AG04449 (cell line): ENCODE measurements around the gene COL9A3.

Experiments used
- CTCF ChIA-PET: fragments of 350-600 bp; formaldehyde crosslinking; extraction: SDS; loops from one replicate; lab custom pipeline; 2021; ENCODE audit warnings: antibody characterized with exemption; lab: Yijun Ruan, JAX
- POLR2A ChIA-PET: fragments of 400-600, 350-600 bp; formaldehyde crosslinking; extraction: SDS; loops from one replicate; lab custom pipeline; 2020; ENCODE audit warnings: antibody characterized with exemption, inconsistent platforms; lab: Yijun Ruan, JAX
- DNase-seq: peaks from one replicate; pipeline ENCODE4 v3.0.0-alpha.2; 2010; ENCODE audit warnings: low read depth, low spot score
- H3K4me3 ChIP-seq: 2 replicates; pipeline ENCODE4 v1.5.1; 2011; ENCODE audit warnings: low read depth, mild to moderate bottlenecking, control low read depth, low read length
- CTCF ChIP-seq: IDR thresholded peaks from one replicate; pipeline ENCODE4 v1.5.1; 2011; ENCODE audit warnings: mild to moderate bottlenecking, moderate library complexity, low read length, control low read depth, inconsistent platforms; ENCODE audit not compliant: insufficient read depth; ENCODE audit errors: missing control alignments

The COL9A3 gene

GRCh38 chr20:62773845-62774714, 42.8 kb upstream of the COL9A3 start:
- no peak overlapping the region for H3K4me3 ChIP-seq
- no peak for TF ChIP-seq CTCF
- CTCF ChIA-PET: interaction anchor here (1.0 to 2.0 kb wide), 2 partner anchors 9 to 18 kb away, joined by 3 to 7 read pairs; no protein-coding TSS in a partner anchor
- POLR2A ChIA-PET: no interaction called here
- no peak for DNase-seq

GRCh38 chr20:62774762-62775161, 42.1 kb upstream of the COL9A3 start:
- no peak for DNase-seq
- CTCF ChIA-PET: interaction anchor here (1.0 to 2.0 kb wide), 2 partner anchors 9 to 17 kb away, joined by 3 to 7 read pairs; no protein-coding TSS in a partner anchor
- no peak for TF ChIP-seq CTCF
- POLR2A ChIA-PET: no interaction called here
- no peak overlapping the region for H3K4me3 ChIP-seq

DNA sequence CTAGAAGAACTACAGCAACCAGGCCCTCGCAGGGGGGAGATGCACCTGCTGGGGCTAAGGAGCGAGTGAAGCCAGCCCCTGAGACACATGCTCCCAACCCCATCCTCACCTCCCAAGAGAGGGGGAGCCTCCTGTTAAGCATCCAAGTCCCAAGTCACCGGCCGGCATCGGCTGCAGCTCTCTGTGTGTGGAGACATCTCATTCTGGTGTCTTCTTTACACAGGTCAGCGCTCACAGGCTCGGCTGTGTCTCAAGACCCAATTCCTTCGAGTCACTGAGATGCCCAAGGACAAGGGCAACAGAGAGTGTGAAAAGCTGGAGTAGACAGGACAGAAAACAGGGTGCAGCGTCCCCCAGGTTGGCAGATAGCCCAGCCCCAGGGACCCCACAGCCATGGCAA, 41.6 kb upstream of the COL9A3 start:
- no peak overlapping the region for H3K4me3 ChIP-seq
- TF ChIP-seq CTCF: no peak
- DNase-seq: no peak
- CTCF ChIA-PET: interaction anchor here (1.0 to 2.0 kb wide), 2 partner anchors 10 to 17 kb away, joined by 3 to 7 read pairs; no protein-coding TSS in a partner anchor
- POLR2A ChIA-PET: no interaction called here

DNA sequence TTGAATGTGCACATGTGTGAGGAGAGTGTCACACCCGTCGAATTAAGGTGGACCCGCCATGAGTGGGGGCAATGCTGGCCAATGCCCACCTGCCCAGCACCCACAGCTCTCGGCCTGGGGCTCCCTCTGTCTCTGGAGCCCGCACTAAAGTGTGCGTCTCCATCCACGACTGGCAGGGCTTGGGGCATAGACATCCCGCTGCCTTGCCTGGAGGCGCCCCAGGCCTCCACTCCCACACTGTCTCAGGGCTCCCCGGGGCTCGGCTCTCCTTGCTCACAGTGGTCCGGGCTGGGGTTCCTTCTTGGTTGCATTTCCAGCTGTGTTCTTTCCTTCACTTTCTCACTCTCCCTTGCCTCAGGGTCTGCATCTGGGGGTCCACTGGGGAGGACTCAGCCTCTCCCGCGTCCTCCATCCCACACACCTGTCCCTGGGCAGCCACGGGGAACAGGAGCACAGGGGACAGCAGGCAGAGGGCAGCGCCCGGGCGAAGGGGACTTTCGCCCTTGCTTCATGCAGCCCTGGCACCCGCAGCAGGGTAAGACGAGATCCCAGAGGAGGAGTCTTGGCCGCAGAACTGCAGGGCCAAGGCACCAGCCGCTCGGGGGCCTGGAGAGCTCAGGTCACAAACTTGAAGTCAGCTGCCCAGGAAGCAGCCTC, 40.7 kb upstream of the COL9A3 start:
- no peak overlapping the region for H3K4me3 ChIP-seq
- no peak for DNase-seq
- TF ChIP-seq CTCF: no peak
- POLR2A ChIA-PET: no interaction called here
- CTCF ChIA-PET: interaction anchor here (1.0 to 2.0 kb wide), 2 partner anchors 13 to 16 kb away, joined by 3 to 7 read pairs; no protein-coding TSS in a partner anchor

DNA sequence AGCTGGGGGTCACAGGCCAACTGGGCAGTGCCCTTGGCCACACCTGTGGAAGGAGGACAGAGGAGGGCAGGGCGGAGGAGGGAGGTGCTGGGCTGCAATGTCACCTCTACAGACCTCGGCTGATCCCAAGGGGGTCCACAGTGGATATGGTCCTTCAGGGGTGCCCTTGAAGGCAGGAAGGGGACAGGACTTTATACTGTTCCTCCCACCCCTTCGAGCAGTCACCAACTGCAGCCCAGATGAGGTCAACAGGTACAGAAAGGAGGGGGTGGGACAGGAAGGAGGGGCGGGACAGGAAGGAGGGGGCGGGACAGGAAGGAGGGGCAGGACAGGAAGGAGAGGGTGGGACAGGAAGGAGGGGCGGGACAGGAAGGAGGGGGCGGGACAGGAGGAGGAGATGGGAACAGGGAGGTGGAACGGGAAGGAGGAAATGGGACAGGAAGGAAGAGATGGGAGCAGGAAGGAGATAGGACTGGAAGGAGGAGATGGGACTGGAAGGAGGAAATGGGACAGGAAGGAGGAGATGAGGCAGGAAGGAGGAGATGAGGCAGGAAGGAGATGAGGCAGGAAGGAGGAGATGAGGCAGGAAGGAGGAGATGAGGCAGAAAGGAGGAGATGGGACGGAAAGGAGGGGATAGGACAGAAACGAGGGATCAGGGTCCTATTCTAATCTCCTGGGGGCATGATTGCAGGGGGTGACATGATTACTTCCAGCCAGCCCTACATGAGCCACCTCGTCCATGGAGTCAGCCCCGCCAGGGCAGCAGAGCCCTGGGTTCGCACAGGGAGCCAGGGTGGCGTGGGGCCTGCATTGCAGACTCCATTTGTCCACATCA, 39.9 kb upstream of the COL9A3 start:
- POLR2A ChIA-PET: no interaction called here
- no peak for DNase-seq
- CTCF ChIA-PET: no interaction called here
- no peak overlapping the region for H3K4me3 ChIP-seq
- TF ChIP-seq CTCF: no peak
